GM18867 (cell line): Measurements from ENCODE around the gene FRAT2.
A peak's percentile ranks its signal among the peaks of the same experiment; 100 is the strongest.

ENCODE experiments used
- ATAC-seq: cut with Tn5 transposase; IDR thresholded peaks from one replicate; pipeline ENCODE4 v1.9.1; 2021; ENCODE audit warnings: mild to moderate bottlenecking, moderate library complexity; ENCODE audit not compliant: unreplicated experiment

Gene FRAT2

DNA sequence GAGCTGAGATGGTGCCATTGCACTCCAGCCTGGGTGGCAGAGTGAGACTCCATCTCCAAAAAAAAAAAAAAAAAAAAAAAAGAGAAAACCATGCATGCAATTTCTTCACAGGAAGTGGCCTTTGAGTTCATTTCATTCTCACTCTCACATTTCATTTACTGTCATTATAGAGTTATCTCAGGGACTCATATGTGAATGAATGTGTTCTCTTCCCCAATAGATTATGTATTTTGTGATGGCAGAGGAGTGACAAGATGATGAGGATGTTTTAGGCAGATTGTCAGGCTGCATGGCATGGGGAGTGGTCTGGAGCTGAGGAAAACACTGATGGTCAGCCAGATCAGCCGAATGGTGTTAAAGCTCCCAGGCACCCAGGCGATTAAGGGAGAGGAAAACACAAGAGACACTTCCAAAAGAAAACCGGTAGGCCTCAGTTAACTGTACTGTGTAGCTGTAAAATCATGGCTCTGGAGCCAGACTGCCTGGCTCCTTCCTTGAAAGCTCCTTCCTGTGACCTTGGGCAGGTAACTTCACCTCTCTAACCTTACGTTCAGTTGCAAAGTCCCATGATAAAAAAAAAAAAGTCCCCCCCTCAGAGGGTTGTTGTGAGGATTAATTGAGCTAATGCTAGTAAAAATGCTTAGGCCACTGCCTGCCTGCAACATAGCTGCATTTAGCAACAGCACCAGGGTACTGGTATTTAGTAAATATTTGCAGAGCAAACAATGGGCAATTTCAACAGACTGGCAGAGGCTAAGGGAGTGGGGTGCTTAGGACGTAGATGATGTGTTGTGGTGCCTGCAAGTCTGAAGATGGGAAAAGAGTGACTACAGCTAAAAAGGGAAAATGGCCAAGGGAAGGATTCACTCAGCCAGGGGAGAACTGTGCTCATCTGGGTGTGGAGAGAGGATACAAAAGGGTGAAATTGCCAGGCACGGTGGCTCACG, 6.9 kb downstream of the FRAT2 start:
- ATAC-seq, result no peak

DNA sequence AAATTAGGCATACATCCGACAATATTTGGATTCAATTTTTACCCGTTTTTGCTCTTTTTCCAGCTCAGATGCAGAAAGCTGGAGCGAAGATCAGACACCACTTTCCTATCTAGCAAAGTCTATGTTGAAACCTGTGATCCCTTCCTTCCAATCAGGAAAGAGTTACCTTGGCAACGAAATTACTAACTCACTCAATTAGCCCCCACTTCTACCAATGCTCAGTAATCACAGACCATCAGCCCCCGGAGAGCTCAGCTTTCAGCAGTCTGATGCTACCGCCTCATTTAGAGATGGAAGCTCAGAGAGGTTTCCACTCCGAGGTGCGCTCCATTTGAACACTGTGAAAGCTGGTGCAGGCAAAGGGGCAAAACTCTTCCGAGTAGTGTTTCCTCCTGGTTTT, 8.8 kb downstream of the FRAT2 start:
- no peak for ATAC-seq

DNA sequence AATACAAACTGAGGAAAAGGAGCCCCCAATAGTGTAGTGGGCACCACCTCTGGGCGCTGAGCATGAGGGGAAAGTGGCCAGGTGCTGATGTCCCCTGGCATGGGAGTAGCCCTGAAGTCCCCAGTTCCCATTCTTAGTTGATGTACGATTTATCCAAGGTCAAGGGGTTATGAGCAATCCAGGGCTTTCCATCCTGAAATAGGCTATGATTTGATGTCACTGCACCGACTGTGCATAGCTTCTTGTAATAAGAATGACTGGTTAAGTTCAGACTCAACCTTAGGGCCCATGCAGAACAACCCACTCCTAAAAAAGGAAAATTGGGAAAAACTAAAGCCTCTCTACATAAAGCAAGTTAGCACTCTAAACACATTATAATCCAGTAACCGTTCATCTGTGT, 11.0 kb downstream of the FRAT2 start:
- ATAC-seq, result no peak

DNA sequence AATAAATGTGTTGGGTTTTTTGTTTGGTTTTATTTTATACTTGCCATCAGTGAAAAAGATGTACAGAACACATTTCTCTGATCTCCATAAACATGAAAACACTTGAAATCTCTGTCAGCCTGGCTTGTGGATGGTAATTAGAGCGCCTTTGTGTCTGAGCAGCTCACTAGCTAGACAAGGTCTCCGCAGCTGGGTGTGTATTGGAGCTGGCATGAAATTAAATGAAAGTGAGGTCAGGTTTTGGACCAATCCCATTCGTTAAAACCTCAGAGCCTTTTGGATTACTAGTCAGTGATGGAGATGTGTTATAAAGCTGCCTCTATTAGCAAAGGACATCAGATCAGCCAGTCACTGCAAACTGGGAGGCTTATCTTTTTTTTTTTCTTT, 12.7 kb downstream of the FRAT2 start:
- ATAC-seq, result no peak

DNA sequence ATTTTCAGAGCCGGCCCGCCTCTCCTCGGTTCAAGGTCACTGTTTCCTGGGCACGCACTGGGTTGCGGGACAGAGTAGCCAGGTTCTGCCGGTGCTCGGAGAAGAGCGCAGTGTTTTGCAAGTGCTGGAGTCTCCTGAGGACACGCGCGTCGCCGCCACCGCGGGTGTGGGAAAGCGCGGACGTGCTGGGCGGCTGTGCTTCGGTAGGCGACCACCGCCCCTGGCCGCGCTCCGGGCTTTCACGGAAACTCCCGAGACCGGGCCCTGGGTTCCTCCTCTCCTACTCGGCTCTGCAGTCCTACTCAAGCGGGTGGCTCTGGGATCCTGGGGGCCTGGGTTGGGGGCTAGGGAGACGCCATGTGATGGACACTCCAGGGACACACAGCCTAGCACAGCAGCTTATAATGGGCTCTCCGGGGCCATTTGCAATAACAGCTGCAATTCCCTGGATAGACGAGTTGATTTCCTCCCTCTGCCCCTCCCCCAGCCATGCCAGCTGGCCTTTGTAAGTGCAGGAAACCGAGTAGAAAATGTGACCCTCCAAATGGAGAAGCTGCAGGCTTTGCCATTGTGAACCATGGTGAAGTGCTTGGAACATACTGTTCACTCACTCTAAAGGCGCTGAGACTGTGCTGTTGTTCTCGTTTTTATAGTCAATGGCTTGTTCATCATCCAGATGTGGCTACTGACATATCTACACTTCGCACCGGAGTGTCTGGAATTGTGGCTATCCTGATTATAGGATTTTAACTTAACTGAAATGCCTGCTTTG, 13.3 kb downstream of the FRAT2 start:
- no peak for ATAC-seq

DNA sequence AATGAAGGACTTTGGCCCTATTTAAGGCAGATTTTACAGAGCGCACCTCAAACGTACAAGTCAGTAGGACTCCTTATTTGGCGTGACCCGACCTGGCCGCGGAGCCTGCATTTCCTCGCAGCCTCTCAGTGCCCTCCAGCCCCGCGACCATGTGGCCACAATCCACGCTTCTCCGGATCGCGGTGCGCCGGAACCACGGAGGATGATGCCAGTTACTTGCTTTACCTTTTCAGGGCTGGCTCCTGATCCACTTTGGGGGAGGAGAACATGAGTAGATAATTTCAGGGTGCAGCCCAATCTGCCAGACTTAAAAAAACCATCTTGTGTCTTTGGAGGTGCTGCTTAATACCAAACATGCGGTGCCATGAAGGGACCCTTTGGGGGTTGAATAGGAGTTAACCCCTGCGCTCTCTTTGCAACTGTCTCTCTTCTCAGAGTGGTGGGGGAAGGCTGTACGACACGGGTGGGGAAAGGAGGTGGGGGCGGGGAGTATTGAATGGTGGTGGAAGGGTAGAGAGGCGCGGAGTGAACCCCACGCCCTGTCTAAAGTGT, 14.0 kb downstream of the FRAT2 start:
- ATAC-seq, result no peak

DNA sequence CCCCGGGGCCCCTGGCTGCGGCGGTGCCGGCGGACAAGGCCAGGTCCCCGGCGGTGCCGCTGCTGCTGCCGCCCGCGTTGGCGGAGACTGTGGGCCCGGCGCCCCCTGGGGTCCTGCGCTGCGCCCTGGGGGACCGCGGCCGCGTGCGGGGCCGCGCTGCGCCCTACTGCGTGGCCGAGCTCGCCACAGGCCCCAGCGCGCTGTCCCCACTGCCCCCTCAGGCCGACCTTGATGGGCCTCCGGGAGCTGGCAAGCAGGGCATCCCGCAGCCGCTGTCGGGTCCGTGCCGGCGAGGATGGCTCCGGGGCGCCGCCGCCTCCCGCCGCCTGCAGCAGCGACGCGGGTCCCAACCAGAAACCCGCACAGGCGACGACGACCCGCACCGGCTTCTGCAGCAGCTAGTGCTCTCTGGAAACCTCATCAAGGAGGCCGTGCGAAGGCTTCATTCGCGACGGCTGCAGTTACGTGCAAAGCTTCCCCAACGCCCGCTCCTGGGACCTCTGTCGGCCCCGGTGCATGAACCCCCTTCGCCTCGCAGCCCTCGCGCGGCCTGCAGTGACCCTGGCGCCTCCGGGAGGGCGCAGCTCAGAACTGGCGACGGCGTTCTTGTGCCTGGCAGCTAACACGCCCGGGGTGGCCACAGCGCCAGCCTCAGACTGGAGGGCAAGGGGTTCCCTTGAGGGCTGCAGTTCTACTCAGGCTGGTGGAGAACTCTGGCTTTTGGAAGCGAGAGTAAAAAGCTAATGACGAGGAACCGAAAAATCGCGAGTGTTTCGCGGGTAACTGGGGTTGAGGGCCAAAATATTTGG, 14.7 kb downstream of the FRAT2 start:
- ATAC-seq, result peak; percentile 34

DNA sequence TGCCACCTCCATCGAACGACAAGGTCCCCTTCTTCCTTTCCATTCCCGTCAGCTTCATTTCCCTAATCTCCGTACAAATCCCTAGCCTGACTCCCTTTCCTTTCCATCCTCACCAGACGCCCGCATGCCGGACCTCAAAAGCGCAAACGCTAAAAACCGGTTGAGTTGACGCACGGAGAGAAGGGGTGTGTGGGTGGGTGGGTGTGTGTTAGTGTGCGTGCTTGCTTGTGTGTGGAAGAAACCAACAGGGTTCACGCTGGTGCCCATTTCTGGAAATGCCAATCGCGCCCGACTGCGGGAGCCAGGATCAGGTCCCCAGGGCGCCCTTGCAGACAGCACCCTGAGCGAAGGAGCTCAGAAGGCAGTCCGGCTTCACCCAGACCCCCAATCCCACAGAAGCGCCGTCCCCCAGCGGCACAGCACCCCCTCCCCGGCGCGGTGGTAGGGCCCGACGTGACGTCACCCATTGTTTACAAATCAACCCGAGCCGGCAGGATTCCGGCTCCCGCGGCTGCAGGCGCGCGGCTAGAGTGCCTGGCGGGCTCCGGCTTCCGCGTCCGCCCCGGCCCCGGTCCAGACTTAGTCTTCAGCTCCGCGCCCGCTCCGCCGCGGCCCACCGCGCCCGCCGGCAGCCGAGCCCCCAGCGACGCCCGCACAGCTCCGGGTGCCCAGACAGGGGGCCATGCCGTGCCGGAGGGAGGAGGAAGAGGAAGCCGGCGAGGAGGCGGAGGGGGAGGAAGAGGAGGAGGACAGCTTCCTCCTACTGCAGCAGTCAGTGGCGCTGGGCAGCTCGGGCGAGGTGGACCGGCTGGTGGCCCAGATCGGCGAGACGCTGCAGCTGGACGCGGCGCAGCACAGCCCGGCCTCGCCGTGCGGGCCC, 15.5 kb downstream of the FRAT2 start, which contains the start of gene FRAT1:
Gene FRAT1, plus strand, starts transcription at position 500 of the 880 bp plus-strand sequence. Its CDS starts 183 bp downstream, at position 683.
- ATAC-seq, result peak; percentile 76

DNA sequence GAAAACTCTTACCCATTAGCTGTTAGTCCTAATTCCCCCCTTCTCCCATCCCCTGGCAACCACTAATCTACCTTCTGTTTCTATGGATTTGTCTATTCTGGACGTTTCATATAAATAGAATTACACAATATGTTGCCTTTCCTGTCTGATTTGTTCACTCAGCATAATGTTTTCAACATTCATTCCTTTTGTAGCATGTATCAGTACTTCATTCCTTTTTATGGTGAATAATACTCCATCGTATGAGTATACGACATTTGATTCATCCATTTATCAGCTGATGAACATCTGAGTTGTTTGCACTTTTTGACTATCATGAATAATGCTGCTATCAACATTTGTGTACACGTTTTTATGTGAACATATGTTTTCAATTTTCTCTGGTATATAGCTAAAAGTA, 19.9 kb downstream of the FRAT2 start:
- ATAC-seq, result no peak

DNA sequence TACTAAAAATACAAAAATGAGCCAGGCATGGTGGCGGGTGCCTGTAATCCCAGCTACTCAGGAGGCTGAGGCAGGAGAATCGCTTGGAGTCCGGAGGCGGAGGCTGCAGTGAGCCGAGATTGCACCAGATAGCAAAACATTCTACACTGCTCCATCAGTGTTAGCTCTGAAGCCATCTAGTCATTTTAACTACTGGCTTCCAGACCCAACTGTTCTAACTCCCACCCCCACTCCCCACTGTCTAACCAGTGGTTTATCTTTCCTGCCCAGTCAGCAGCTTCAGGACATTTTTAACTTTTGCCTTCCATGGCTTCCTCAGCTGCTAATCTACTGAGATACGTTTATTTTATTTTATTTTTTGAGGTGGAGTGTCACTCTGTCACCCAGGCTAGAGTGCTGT, 21.6 kb downstream of the FRAT2 start:
- ATAC-seq, result no peak

DNA sequence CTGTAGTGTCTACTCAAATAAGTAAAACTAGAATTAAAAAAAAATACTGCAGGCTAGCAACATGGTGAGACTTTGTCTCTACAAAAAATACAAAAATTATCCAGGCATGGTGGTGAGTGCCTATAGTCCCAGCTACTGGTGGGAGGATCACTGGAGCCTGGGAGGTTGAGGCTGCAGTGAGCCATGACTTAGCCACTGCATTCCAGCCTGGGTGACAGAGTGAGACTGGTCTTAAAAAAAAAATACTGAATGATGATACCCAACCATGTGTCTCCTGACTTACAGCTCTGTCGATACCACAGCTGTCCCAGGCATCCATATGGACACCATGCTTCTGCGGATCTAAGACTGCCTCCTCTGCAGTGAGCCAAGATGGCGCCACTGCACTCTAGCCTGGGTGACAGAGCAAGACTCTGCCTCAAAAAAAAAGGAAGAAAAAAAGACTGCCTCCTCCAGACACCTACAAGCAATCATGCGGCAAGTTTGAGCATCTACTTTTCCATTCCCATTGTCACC, 23.4 kb downstream of the FRAT2 start:
- ATAC-seq, result no peak

DNA sequence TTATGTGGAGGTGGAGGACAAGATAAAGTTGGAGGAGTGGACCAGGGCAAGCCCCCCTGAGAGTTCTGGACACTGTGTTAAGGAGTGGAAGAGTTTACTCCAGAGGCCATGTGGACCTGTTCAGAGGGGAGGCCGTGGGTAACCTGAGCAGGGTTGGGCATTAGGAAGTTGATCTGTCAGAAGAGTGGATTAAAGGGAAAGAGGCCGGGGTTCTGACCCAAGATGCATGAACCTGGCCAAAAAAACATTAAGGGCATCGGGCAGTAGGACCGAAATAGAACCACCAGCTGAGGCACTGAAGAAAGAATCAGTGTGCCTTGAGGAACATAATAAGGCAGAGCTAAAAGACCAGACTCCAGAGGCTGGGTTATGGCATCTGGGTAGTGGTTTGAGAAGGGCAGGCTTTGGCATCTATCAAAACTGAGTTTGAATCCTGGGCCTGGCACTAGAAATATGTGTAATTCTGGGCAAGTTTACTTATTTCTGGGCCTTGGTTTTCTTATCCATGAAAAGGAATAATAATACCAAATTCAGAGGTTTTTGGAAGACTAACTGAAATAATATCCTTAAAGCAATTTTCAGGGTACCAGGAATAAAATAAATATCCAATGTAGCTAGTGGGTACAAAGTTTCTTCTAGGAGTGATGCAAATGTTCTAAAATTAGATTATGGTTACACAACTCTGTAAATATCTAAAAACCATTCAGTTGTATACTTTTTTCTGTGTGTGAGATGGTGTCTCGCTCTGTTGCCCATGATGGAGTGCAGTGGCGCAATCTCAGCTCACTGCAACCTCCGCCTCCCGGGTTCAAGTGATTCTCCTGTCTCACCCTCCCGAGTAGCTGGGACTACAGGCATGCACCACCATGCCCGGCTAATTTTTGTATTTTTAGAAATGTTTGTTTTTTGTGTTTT, 26.4 kb downstream of the FRAT2 start:
- ATAC-seq, result no peak

DNA sequence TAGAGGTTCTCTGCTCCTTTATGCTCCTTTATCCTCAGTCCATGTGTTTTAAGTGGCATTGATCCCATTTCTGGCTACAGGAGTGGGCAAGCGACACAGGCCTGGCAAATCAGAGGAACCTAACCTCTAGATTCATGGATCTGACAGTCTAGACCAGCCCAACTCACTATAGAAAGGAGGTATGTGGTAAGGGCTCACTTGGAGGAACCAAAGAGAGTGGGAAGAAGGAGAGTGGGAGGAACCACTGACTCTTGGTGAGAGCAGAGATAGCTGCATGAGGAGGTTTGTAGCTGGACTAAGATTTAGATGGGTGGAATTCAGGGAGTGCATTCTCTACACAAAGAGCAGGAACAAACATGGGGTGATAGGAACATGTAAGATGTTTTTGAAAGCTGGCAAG, 27.1 kb downstream of the FRAT2 start:
- no peak for ATAC-seq

DNA sequence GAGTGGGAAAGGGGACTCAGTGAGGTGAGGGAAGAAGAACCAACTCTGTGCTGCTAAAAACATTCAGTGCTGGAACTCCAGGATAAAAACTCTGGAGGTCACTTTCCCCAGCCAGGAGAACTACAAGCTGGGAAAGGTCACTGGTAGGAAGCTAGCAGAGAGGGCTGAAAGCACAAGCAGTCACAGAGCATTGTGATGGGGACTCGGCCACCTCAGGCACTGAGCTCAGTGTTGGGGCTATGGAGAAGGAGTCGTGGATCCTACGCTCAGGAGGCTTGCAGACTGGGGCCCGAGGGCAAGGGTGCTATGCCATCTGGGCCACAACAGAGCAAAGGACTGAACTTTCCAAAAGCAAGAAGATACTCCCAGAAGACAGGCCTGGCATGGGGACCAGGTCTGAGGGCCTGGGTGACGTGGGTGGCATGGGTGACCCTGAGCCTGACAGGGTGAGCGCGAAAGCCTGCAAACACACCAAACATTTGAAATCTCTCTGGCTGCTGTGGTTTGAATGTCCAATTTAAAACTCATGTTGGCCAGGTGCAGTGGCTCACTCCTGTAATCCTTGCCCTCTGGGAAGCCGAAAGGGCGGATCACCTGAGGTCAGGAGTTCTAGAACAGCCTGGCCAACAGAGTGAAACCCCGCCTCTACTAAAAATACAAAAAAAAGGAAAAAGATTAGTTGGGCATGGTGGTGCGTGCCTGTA, 32.3 kb downstream of the FRAT2 start:
- ATAC-seq, result no peak

DNA sequence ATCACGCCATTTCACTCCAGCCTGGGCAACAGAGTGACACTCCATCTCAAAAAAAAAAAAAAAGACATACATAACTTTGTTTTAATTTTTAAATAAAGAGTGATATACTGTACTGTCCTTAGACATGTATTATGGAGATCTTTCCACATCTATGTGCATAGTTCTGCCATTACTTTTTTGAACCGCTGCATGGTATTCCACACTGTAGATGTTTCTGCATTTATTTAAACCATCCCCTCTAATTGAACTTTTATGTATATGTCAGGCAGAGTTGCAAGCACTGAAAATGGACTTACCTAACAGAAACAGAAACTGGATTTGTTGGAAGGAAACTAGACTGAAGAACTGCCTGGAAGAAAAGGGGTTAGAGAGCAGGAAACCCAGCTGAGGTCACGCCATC, 33.5 kb downstream of the FRAT2 start:
- ATAC-seq, result no peak

DNA sequence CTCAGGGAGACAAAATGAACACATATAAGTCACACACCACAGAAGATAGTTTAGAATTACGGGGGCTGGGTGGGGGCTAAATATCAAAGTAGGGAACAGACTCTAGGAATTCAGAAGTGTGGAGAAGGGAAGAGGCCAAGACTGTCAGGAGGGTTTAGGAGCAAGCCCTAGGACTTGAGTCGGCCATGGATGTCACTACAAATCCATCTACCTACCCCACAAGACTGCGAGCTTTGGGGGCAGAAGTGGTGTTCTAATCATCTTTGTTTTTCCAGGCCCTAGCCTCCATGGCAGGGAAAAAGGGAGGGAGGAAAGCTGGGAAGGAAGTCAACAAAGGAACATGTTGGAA, 36.3 kb downstream of the FRAT2 start:
- no peak for ATAC-seq

DNA sequence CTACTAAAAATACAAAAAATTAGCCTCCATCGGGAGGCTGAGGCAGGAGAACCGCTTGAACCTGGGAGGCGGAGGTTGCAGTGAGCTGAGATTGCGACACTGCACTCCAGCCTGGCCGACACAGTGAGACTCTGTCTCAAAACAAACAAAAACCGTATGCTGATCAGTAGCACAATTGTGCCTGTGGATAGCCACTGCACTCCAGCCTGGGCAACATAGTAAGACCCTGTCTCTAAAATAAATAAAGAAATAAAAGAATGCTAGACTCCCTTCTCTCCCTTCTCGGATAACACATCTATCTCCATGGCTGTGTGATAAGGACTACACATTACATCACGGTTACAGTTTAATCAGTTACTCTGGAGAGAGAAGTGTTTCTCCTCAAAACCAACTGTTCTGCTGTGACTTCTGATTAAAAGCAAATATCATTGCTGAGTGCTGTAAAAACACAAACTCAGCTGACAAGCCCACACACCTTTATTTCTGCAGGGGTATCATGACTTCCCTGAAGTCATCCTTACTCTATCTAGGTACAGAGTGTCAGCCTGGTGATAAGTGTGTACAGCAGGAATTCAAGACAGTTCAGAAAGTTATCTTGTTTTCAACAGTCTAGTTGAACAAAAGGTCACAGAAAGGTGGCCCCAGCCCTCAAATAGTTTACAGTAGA, 36.8 kb downstream of the FRAT2 start:
- no peak for ATAC-seq

DNA sequence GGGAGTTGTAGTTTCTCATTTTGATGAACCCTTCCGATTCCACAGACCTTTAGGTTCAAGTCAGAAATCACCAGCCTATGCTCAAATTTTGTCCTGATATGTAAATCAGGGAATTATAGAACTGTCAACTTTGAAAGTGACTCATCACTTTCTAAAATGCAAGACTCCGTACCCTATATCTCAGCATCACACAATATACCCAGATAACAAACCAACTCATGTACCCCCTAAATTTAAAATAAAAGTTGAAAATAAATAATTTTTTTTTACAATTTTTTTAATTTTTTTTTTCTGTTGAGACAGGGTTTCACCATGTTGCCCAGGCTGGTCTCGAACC, 41.7 kb downstream of the FRAT2 start:
- ATAC-seq, result no peak
